ENCODE results near the gene VPS41.

VPS41 gene

DNA sequence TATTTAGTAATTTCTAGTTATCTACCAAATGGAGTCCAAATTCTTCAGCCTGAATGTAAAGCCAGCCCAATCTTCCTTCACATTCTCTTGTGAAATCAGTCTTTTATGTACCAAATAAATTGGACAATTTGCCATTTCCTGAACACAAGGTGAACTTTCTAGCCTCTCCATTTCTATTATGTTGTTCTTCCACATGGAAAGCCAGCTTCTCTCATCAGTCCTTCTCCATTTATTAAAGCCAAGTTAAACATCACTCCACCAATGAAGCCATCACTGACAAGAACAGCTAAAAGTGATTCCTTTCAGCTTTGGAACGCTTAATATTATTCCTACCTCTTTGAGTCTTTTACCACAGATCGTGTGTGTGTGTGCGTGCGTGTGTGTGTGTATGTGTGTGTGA lies 88.4 kb downstream of the VPS41 start:
- POLR2A ChIA-PET, result no interaction called here
- no peak for TF ChIP-seq CTCF (IDR thresholded peaks at IDR 0.05; ENCODE audit: control extremely low read depth, extremely low read depth, low read depth, missing control alignments)
- CTCF ChIA-PET, result interaction anchor here (1.7 kb wide), 1 partner anchor 10 kb away, joined by 4 read pairs; no protein-coding TSS in a partner anchor
- no peak for DNase-seq (ENCODE audit: extremely low spot score)

- CTCF ChIA-PET, result interaction anchor here (1.2 to 1.7 kb wide), 2 partner anchors 9 to 28 kb away, joined by 3 to 4 read pairs; no protein-coding TSS in a partner anchor
- no peak for DNase-seq (ENCODE audit: extremely low spot score)
- TF ChIP-seq CTCF (IDR thresholded peaks at IDR 0.05; ENCODE audit: control extremely low read depth, extremely low read depth, low read depth, missing control alignments), result no peak
- POLR2A ChIA-PET, result no interaction called here
Observed at GRCh38 chr7:38819463-38819862, 89.5 kb downstream of the VPS41 start.

- CTCF ChIA-PET, result interaction anchor here (0.7 to 1.5 kb wide), 3 partner anchors 9 to 27 kb away, joined by 3 to 4 read pairs (median 3); no protein-coding TSS in a partner anchor
- POLR2A ChIA-PET, result no interaction called here
- no peak for DNase-seq (ENCODE audit: extremely low spot score)
- TF ChIP-seq CTCF (IDR thresholded peaks at IDR 0.05; ENCODE audit: control extremely low read depth, extremely low read depth, low read depth, missing control alignments), result no peak
Observed at GRCh38 chr7:38817526-38817925, 91.5 kb downstream of the VPS41 start.

- ChIA-PET CTCF (interaction anchor here (1.0 to 1.6 kb wide), 2 partner anchors 10 to 17 kb away, joined by 4 read pairs; no protein-coding TSS in a partner anchor), POLR2A (no interaction called here)
- no peak for TF ChIP-seq CTCF (IDR thresholded peaks at IDR 0.05; ENCODE audit: control extremely low read depth, extremely low read depth, low read depth, missing control alignments)
- no peak for DNase-seq (ENCODE audit: extremely low spot score)
Observed at GRCh38 chr7:38813768-38814167, 95.2 kb downstream of the VPS41 start.

- ChIA-PET POLR2A (no interaction called here), CTCF (interaction anchor here (1.8 kb wide), 1 partner anchor 15 kb away, joined by 6 read pairs; no protein-coding TSS in a partner anchor)
- DNase-seq (ENCODE audit: extremely low spot score), result no peak
Observed at GRCh38 chr7:38806912-38807311, 102.1 kb downstream of the VPS41 start.

DNA sequence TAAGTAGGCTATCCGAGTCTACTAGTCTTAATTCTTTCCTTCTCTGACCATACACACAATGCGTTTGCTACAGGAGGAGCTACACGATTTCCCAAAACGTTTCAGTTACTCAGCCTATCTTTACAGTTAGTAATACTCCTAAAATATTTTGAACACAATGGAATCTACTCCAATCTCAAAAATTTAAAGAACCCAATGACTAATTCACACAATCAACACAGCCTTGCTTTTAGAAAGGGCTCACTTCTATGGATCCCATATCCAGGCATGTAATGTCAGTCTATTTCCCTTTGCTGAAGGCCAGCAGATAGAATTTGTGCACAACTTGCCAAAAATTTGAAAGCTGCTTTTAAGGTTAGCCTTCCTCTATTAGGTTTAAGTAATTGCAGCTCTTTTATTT lies 107.2 kb downstream of the VPS41 start:
- no peak for DNase-seq (ENCODE audit: extremely low spot score)
- ChIA-PET POLR2A (no interaction called here), CTCF (interaction anchor here (1.3 to 1.4 kb wide), 2 partner anchors 14 to 24 kb away, joined by 3 read pairs; no protein-coding TSS in a partner anchor)
- TF ChIP-seq CTCF (IDR thresholded peaks at IDR 0.05; ENCODE audit: control extremely low read depth, extremely low read depth, low read depth, missing control alignments), result no peak

More at GRCh38 chr7:38806912-38807311, 102.1 kb downstream of the VPS41 start:
- TF ChIP-seq CTCF (IDR thresholded peaks at IDR 0.05; ENCODE audit: control extremely low read depth, extremely low read depth, low read depth, missing control alignments), result no peak

Data from GM10248 (cell line).